HepG2 (cell line): ENCODE measurements around the gene PRR35. TPM values are rescaled to one million over a fixed set of nuclear protein-coding genes. Genes with fewer than 3 reads are reported as not detected.

Experiments
- ATAC-seq: fragments of 200-7000 bp; cut with Tn5 transposase; 3 replicates; pipeline ENCODE4 v1.9.1; 2020; ENCODE audit warnings: mild to moderate bottlenecking, moderate library complexity
- BruUV-seq: library from RNA; stranded (reverse); fragments of 400-500 nt; replicated peaks from 2 replicates; lab custom pipeline; 2021; lab: Mats Ljungman, UMichigan
- CTCF ChIA-PET: fragments of 300-600 bp; formaldehyde crosslinking; extraction: SDS; loops from one replicate; lab custom pipeline; 2021; ENCODE audit warnings: low total read pairs, inconsistent platforms, low intra/inter-chr PET ratio; lab: Yijun Ruan, JAX
- POLR2A ChIA-PET: fragments of 350-600 bp; sonication (Branson Sonifier 250); formaldehyde crosslinking; loops from one replicate; lab custom pipeline; 2020; ENCODE audit warnings: antibody characterized with exemption, inconsistent platforms; lab: Yijun Ruan, JAX
- DNase-seq: peaks from one replicate; pipeline ENCODE4 v3.0.0-alpha.2; 2015; ENCODE audit warnings: low spot score
- FAIRE-seq: peaks from 3 replicates; lab custom pipeline; 2011; peaks lifted over from hg19 to GRCh38; lab: Jason Lieb, UNC
- H2AFZ ChIP-seq: one replicate; pipeline ENCODE4 v1.6.1; 2011; ENCODE audit warnings: low read length, inconsistent platforms
- H3K27ac ChIP-seq: fragments of 300-600 bp; 3 replicates; pipeline ENCODE4 v1.8.0; 2011; ENCODE audit warnings: mixed run types, mild to moderate bottlenecking, mixed read lengths, low read length, inconsistent platforms; ENCODE audit not compliant: insufficient read depth; ENCODE audit errors: extremely low read length
- H3K27me3 ChIP-seq, 2 experiments: fragments of 200-600 bp in 1 of 2; 2 replicates in 1 of 2; 3 replicates in 1 of 2; pipeline versions ENCODE4 v1.6.0 to v1.8.0; 2011; ENCODE audit warnings: low read length in 2 of 2, mild to moderate bottlenecking in 2 of 2, moderate library complexity in 2 of 2, inconsistent platforms in 1 of 2; ENCODE audit not compliant: insufficient read depth in 2 of 2, control insufficient read depth in 1 of 2
- H3K36me3 ChIP-seq, 2 experiments: fragments of 200-600 bp in 1 of 2; replicated peaks in 1 of 2; 2 replicates in 1 of 2; 3 replicates in 1 of 2; pipeline versions ENCODE4 v1.5.1 to v1.8.0; 2011; ENCODE audit warnings: low read length in 2 of 2, inconsistent platforms in 1 of 2; ENCODE audit not compliant: insufficient read depth in 2 of 2, control insufficient read depth in 1 of 2
- H3K4me1 ChIP-seq: 2 replicates; pipeline ENCODE4 v1.5.1; 2012; ENCODE audit warnings: low read length, inconsistent platforms; ENCODE audit not compliant: insufficient read depth
- H3K4me2 ChIP-seq: 2 replicates; pipeline ENCODE4 v1.6.0; 2011; ENCODE audit warnings: low read depth, low read length, inconsistent platforms
- H3K4me3 ChIP-seq, 3 experiments: fragments of 200-600 bp in 1 of 3; sonication (generic), shearing (Covaris generic) in 1 of 3; replicated peaks in 1 of 3; 2 replicates each; pipeline ENCODE4 v1.5.1; 2011 to 2016; ENCODE audit warnings: low read length in 3 of 3, inconsistent platforms in 2 of 3, low read depth in 2 of 3, mild to moderate bottlenecking in 2 of 3, control low read depth in 1 of 3, mixed read lengths in 1 of 3; ENCODE audit not compliant: insufficient read depth in 1 of 3
- H3K79me2 ChIP-seq: one replicate; pipeline ENCODE4 v1.6.1; 2011; ENCODE audit warnings: low read length, inconsistent platforms; ENCODE audit not compliant: insufficient read depth
- H3K9ac ChIP-seq: 2 replicates; pipeline ENCODE4 v1.6.0; 2011; ENCODE audit warnings: mild to moderate bottlenecking, low read depth, low read length, inconsistent platforms; ENCODE audit not compliant: insufficient read depth
- H3K9me3 ChIP-seq: 2 replicates; pipeline ENCODE4 v1.5.1; 2012; ENCODE audit warnings: mild to moderate bottlenecking, low read length
- H4K20me1 ChIP-seq: 2 replicates; pipeline ENCODE4 v1.6.0; 2011; ENCODE audit warnings: inconsistent platforms, mild to moderate bottlenecking, low read length, moderate library complexity; ENCODE audit not compliant: insufficient read depth
- AGO2 ChIP-seq: fragments of 200-400 bp; formaldehyde crosslinking; optimal IDR thresholded peaks from 2 replicates; pipeline ENCODE3; 2017; ENCODE audit warnings: mild to moderate bottlenecking, low read depth, low read length, moderate library complexity
- ETS1 ChIP-seq: sonication (generic); formaldehyde crosslinking; IDR thresholded peaks from 2 replicates; pipeline ENCODE4 v1.4.0; 2020; ENCODE audit warnings: missing genetic modification reagents
- FOXP1 ChIP-seq, 2 experiments: fragments of 450-650 bp in 1 of 2; IDR thresholded peaks; 2 replicates each; pipeline ENCODE4 v1.6.1; 2017 to 2018; ENCODE audit warnings: antibody characterized with exemption in 1 of 2
- LBX2 ChIP-seq: sonication (generic); formaldehyde crosslinking; IDR thresholded peaks from 2 replicates; pipeline ENCODE4 v1.5.0; 2020; ENCODE audit warnings: missing genetic modification reagents, mild to moderate bottlenecking, borderline replicate concordance
- PATZ1 ChIP-seq: sonication (generic); formaldehyde crosslinking; IDR thresholded peaks from 2 replicates; pipeline ENCODE4 v1.4.0; 2020; ENCODE audit warnings: missing genetic modification reagents
- SRF ChIP-seq: IDR thresholded peaks from 2 replicates; pipeline ENCODE4 v1.6.1; 2011; ENCODE audit warnings: mild to moderate bottlenecking, low read depth, low read length, moderate library complexity
- TOE1 ChIP-seq: sonication (generic); formaldehyde crosslinking; IDR thresholded peaks from 2 replicates; pipeline ENCODE4 v1.4.0; 2020; ENCODE audit warnings: mild to moderate bottlenecking, missing genetic modification reagents
- ZFP37 ChIP-seq: sonication (generic); formaldehyde crosslinking; IDR thresholded peaks from 2 replicates; pipeline ENCODE4 v1.4.0; 2020; ENCODE audit warnings: missing genetic modification reagents, borderline replicate concordance
- ZMAT5 ChIP-seq: sonication (generic); formaldehyde crosslinking; IDR thresholded peaks from 2 replicates; pipeline ENCODE4 v1.5.0; 2020; ENCODE audit warnings: mild to moderate bottlenecking, low read depth, missing genetic modification reagents, borderline replicate concordance
- WGBS: methylation state at CpG from one replicate; pipeline ENCODE4 v1.1.6; 2017; ENCODE audit warnings: low lambda C conversion rate; 5-methylcytosine and 5-hydroxymethylcytosine counted together
- in situ Hi-C: cut with HindIII; loops from 2 replicates; pipeline ENCODE4 v1.10.0; 2017; ENCODE audit warnings: low pct_unique_long_range_greater_than_20kb; ENCODE audit not compliant: extremely low pct_ligation_motif_present
- intact Hi-C: fragments of 100-400 bp; cut with micrococcal nuclease; formaldehyde crosslinking; loops from one replicate; pipeline ENCODE4 v1.10.0; 2022; ENCODE audit not compliant: unreplicated experiment
- polyA plus RNA-seq, 8 experiments: library from polyadenylated mRNA; depleted of rRNA in 3 of 8; stranded (reverse) in 7 of 8; unstranded in 1 of 8; fragments of >200 nt; fragmentation: Illumina TruSeq in 4 of 8; extraction: Trizol in 4 of 8; gene quantifications; 2 replicates each; pipeline versions ENCODE4 v1.2.1 to v1.2.3, GENCODE V29; 2011 to 2016; ENCODE audit warnings: low read depth in 4 of 8, missing spikeins in 1 of 8, mixed read lengths in 1 of 8; ENCODE audit not compliant: insufficient read depth in 1 of 8
- total RNA-seq, 5 experiments: library from RNA; depleted of rRNA; stranded (reverse); fragments of >200 nt; fragmentation: Illumina TruSeq; extraction: Trizol; gene quantifications; 2 replicates each; pipeline ENCODE4 v1.2.3, GENCODE V29; 2016; ENCODE audit warnings: low read depth in 1 of 5

Gene PRR35
- total and polyA plus RNA-seq, 2 of the 13 experiments (the other 11 are each of a cell fraction or from before 2014, with no cell fraction given) = 0.07 to 0.16 TPM

GRCh38 chr16:598823-599739 lies 38.9 kb downstream of the PRR35 start:
- no peaks in the 10 kb centered on the region for H3K9me3 ChIP-seq
- peaks cover 17% of the 10 kb centered on the region for H3K79me2 ChIP-seq
- TF ChIP-seq TOE1 (CRISPR knock-in tag) = no peak
- TF ChIP-seq FOXP1 (IDR thresholded peaks at IDR 0.05) = no peak
- TF ChIP-seq FOXP1 (CRISPR knock-in tag; IDR thresholded peaks at IDR 0.05) = no peak
- peak; percentile 44 for TF ChIP-seq AGO2
- no peak for TF ChIP-seq ZFP37 (CRISPR knock-in tag)
- H2AFZ ChIP-seq = no peak overlapping the region
- H3K27ac ChIP-seq = no peak overlapping the region
- peaks cover 6 to 14% of the 10 kb centered on the region in 2 experiments; a peak in 4 of 5 replicates for H3K36me3 ChIP-seq
- ChIA-PET POLR2A (interaction anchor here (1.0 kb wide), 1 partner anchor 11 kb away, joined by 3 read pairs; no protein-coding TSS in a partner anchor), CTCF (no interaction called here)
- DNase-seq (no peak), ATAC-seq (no peak), FAIRE-seq (no peak)
- intact Hi-C loops = no loop called here
- 97% methylated on average over 26 of the region's 43 CpGs for WGBS
- H4K20me1 ChIP-seq = no peaks in the 10 kb centered on the region
- no peak overlapping the region for H3K4me2 ChIP-seq
- no peaks in the 10 kb centered on the region; a peak in 1 of 5 replicates for H3K27me3 ChIP-seq
- no TSS peak for BruUV-seq
- no peak overlapping the region for H3K9ac ChIP-seq
- no peak overlapping the region for H3K4me3 ChIP-seq
- in situ Hi-C loops = no loop called here
- H3K4me1 ChIP-seq = no peaks in the 10 kb centered on the region; the same call in 1 of the 2 replicates

- DNase-seq (peak; percentile 45), FAIRE-seq (peak; percentile 66), ATAC-seq (peak; percentile 87)
- peaks cover 6 to 11% of the 10 kb centered on the region in 2 experiments; a peak in 4 of 5 replicates for H3K36me3 ChIP-seq
- H4K20me1 ChIP-seq = no peaks in the 10 kb centered on the region
- WGBS = 51% methylated on average over 6 of the region's 7 CpGs
- POLR2A ChIA-PET = no interaction called here
- no TSS peak for BruUV-seq
- no peak overlapping the region for H3K9ac ChIP-seq
- intact Hi-C loops = no loop called here
- no peaks in the 10 kb centered on the region for H3K9me3 ChIP-seq
- CTCF ChIA-PET = interaction anchor here (1.5 kb wide), 1 partner anchor 22 kb away, joined by 8 read pairs; no protein-coding TSS in a partner anchor
- no peaks in the 10 kb centered on the region; a peak in 1 of 5 replicates for H3K27me3 ChIP-seq
- H3K4me2 ChIP-seq = no peak overlapping the region
- no peak overlapping the region for H2AFZ ChIP-seq
- no peak overlapping the region for H3K27ac ChIP-seq
- H3K4me3 ChIP-seq = no peak overlapping the region
- peaks cover 16% of the 10 kb centered on the region for H3K79me2 ChIP-seq
- no peaks in the 10 kb centered on the region for H3K4me1 ChIP-seq
- in situ Hi-C loops = no loop called here
- TF ChIP-seq SRF (no peak), ETS1 (CRISPR knock-in tag) (no peak), ZMAT5 (CRISPR knock-in tag) (no peak), LBX2 (CRISPR knock-in tag) (no peak), PATZ1 (CRISPR knock-in tag) (0 out of 2 replicates have a peak, but pooled peaks have one; percentile 22)
Observed at GRCh38 chr16:600781-601180, 40.6 kb downstream of the PRR35 start.
